ENCODE results near the gene SFMBT1. TPM values are rescaled to one million over a fixed set of nuclear protein-coding genes. Genes with fewer than 3 reads are reported as not detected.
"Not testable (repeated sequence)": the region's sequence is repeated elsewhere in the genome, so short reads cannot be mapped to it uniquely, and the experiment has no call there.

The SFMBT1 gene
- total RNA-seq, 6 experiments from 2014 or later, result 9.2 to 14.0 (median 10.7) TPM

DNA sequence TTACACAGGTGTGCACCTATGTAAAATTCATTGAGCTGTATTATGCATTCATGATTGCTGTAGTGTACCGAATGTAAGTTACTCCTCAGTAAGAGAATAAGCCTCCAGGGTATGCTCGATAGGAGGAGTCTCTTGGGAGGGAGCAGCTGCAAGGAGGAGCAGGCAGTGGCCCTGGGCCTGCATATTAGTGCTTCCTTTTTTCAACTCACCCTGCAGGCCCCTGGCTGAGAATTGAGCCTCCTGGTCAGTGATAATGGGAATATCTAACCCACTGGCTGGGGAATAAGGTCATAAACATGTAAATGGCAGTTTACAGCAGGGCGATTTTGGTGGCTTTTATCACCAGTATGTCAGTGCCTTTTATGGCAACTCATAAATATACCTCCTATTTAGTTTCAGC, 21.7 kb upstream of the SFMBT1 start:
- Histone ChIP-seq H3K4me1 (peaks cover 0 to 5% (median 0%) of the 10 kb centered on the region in 4 donors), H3K36me3 (no peaks in the 10 kb centered on the region), H3K4me3 (no peak overlapping the region), H3K9me3 (no peaks in the 10 kb centered on the region), H3K27ac (no peak overlapping the region), H3K27me3 (no peaks in the 10 kb centered on the region)
- no peak for ATAC-seq
- 100% methylated on average over 1 of the region's 3 CpGs for WGBS (ENCODE audit: insufficient coverage, low coverage, low lambda C conversion rate, missing lambda C conversion rate)
- intact Hi-C loops (cut with DNase I), result no loop called here
- DNase-seq, result no peak
- no peak for TF ChIP-seq POLR2A (IDR thresholded peaks at IDR 0.05)
- TF ChIP-seq, protein P1, sequence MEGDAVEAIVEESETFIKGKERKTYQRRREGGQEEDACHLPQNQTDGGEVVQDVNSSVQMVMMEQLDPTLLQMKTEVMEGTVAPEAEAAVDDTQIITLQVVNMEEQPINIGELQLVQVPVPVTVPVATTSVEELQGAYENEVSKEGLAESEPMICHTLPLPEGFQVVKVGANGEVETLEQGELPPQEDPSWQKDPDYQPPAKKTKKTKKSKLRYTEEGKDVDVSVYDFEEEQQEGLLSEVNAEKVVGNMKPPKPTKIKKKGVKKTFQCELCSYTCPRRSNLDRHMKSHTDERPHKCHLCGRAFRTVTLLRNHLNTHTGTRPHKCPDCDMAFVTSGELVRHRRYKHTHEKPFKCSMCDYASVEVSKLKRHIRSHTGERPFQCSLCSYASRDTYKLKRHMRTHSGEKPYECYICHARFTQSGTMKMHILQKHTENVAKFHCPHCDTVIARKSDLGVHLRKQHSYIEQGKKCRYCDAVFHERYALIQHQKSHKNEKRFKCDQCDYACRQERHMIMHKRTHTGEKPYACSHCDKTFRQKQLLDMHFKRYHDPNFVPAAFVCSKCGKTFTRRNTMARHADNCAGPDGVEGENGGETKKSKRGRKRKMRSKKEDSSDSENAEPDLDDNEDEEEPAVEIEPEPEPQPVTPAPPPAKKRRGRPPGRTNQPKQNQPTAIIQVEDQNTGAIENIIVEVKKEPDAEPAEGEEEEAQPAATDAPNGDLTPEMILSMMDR (IDR thresholded peaks at IDR 0.05), result no peak

DNA sequence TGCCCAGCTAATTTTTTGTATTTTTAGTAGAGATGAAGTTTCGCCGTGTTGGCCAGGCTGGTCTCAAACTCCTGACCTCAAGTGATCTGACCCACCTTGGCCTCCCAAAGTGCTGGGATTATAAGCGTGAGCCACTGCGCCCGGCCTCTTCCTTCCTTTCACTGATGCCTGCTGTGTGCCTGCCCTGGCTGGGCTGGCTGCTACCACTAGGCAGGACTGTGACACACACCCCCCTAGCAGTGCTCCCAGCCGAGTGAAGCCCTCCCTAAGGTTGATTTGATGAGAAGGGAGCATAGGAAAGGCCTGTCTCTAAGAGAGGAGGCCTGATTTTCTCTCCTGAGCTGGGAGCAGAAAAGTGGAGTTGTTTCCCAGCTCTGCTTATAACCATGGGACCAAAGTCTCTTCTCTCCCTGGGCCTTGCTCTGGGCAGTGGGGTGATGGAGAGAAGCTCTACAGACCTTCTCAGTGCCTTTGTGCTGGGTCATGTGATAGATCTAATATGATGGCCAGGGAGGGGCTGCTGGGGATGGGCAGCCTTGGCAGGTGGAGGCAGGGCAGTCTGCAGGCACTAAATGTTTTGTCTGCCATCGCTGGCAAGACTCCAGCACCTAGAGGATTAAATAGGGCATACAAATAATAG, 20.1 kb upstream of the SFMBT1 start:
- Histone ChIP-seq H3K36me3 (no peaks in the 10 kb centered on the region), H3K4me1 (no peaks in the 10 kb centered on the region), H3K27me3 (no peaks in the 10 kb centered on the region), H3K9me3 (no peaks in the 10 kb centered on the region), H3K27ac (no peak overlapping the region), H3K4me3 (no peak overlapping the region)
- intact Hi-C loops (cut with DNase I), result no loop called here
- TF ChIP-seq, protein P1 (IDR thresholded peaks at IDR 0.05), result no peak
- TF ChIP-seq POLR2A (IDR thresholded peaks at IDR 0.05), result no peak
- WGBS (ENCODE audit: insufficient coverage, low coverage, low lambda C conversion rate, missing lambda C conversion rate), result 83% methylated on average over 7 of the region's 7 CpGs
- ATAC-seq, result no peak
- DNase-seq, result no peak

DNA sequence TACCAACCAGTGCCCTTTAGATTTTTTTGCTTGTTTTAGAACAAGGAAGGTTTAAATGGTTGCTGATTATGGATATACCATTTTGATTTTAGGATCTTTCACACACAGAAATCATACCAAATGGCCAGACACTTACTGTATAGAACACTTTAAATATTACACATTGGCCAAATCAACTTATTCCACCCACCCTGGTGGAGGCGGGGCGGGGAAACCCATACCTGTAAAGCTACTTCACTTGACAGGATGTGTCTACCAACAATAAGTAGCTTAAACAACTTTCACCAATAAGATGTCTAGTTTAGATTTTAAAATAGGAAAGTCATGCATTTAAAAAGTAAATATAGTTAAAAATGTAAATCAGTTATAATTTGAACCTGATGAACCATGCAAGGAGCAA, 17.0 kb upstream of the SFMBT1 start:
- intact Hi-C loops (cut with DNase I), result no loop called here
- H3K27ac ChIP-seq, result no peak overlapping the region
- 100% methylated on average over 2 of the region's 2 CpGs for WGBS (ENCODE audit: insufficient coverage, low coverage, low lambda C conversion rate, missing lambda C conversion rate)
- H3K9me3 ChIP-seq, result no peaks in the 10 kb centered on the region
- no peak for TF ChIP-seq POLR2A (IDR thresholded peaks at IDR 0.05)
- TF ChIP-seq, protein P1 (IDR thresholded peaks at IDR 0.05), result no peak
- H3K4me1 ChIP-seq, result no peaks in the 10 kb centered on the region
- no peak overlapping the region for H3K4me3 ChIP-seq
- ATAC-seq, result no peak
- no peaks in the 10 kb centered on the region for H3K36me3 ChIP-seq
- no peaks in the 10 kb centered on the region for H3K27me3 ChIP-seq
- DNase-seq, result no peak

DNA sequence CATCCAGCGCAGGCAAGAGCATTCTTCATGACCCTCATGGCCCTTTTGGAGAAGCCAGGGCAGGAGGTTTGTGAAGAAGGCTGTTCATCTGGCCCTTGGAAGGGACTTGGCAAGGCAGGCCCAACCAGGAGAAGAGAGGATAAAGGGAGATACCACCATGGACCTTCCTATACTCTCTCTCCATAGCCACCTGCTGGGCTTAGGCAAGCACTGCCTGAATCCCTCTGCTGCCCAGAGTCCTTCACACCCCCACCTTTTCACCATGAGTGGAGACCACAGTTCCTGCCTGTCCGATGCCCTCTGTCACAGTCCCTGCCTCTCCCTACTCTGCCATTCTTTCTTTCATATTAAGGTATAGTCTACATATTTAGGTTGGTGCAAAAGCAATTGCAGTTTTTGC, 10.6 kb upstream of the SFMBT1 start:
- Histone ChIP-seq H3K9me3 (no peaks in the 10 kb centered on the region), H3K27ac (no peak overlapping the region), H3K27me3 (no peaks in the 10 kb centered on the region), H3K4me3 (no peak overlapping the region), H3K36me3 (no peaks in the 10 kb centered on the region), H3K4me1 (no peaks in the 10 kb centered on the region)
- TF ChIP-seq POLR2A (IDR thresholded peaks at IDR 0.05), result no peak
- TF ChIP-seq, protein P1 (IDR thresholded peaks at IDR 0.05), result peak; percentile 20 to 29 (median 26)
- ATAC-seq (peak; percentile 60 to 81 (median 73)), DNase-seq (no peak)
- 100% methylated on average over 1 of the region's 2 CpGs for WGBS (ENCODE audit: insufficient coverage, low coverage, low lambda C conversion rate, missing lambda C conversion rate)
- intact Hi-C loops (cut with DNase I), result no loop called here

DNA sequence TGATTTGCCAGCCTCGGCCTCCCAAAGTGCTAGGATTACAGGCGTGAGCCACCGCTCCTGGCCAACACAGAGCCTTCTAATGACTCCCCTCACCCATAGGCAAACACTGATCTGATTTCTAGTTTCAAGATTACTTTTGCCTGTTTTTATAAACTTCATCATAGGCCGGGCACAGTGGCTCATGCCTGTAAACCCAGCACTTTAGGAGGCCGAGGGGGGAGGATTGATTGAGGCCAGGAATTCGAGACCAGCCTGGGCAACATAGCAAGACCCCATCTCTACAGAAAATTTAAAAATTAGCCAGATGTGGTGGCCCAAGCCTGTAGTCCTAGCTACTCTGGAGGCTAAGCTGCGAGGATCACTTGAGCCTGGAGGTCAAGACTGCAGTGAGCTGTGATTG, 8.4 kb upstream of the SFMBT1 start:
- H3K9me3 ChIP-seq; H3K27ac ChIP-seq; intact Hi-C loops (cut with DNase I); ATAC-seq; DNase-seq; H3K4me3 ChIP-seq; H3K4me1 ChIP-seq; H3K36me3 ChIP-seq; H3K27me3 ChIP-seq: not testable (repeated sequence)
- WGBS (ENCODE audit: insufficient coverage, low coverage, low lambda C conversion rate, missing lambda C conversion rate), result 75% methylated on average over 2 of the region's 7 CpGs

Measured in right lobe of liver (tissue), 6 donors.